Measurements from ENCODE around the gene PHC2. TPM values are rescaled to one million over a fixed set of nuclear protein-coding genes. Genes with fewer than 3 reads are reported as not detected.

The PHC2 gene
- total and polyA plus RNA-seq, 9 of the 15 experiments (the other 6 are each of a cell fraction or from before 2014, with no cell fraction given), result 3.1 to 67.6 (median 34.6) TPM

DNA sequence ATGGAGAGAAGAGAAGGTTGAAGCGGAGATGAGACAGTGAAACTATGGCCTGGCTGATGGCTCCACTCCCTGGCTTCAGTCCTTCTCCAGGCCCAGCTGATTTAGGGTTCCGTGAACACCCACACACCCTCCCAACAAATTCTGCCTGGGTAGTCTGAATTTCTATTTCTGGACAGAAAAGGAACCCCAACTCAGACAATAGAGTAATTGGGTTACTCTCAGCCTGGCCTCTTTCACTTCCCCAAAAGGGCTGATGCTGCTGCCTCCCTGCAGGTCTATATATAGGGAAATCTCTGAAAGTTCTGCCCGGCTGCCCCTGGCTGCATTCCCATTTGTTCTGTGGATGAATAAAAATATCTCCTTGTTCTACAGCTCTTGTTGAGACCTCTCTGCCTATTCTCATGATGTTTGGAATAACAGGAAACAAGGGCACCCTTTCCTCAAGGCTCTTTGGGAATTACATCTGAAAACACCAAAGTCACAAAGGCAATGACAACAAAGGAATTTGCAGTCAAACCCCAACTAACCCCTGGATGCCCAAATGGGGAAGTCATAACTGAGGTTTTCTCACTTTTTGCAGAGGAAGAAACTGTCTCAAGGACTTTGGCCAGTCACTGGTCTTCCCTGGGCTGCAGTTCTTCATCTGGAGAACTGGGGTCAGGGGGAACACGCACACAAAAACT, 30.2 kb upstream of the PHC2 start:
- Histone ChIP-seq H3K9me3 (replicated peaks; ENCODE audit: control insufficient read depth, insufficient read depth, low read depth, low read length) (no peaks in the 10 kb centered on the region), H3K9ac (ENCODE audit: insufficient read depth in 1 of 2, low read depth in 2 of 2, low read length in 2 of 2) (no peak overlapping the region), H3K36me3 (ENCODE audit: control insufficient read depth, insufficient read depth, low read length) (no peaks in the 10 kb centered on the region), H3K79me2 (ENCODE audit: control insufficient read depth, insufficient read depth, low read length) (no peaks in the 10 kb centered on the region), H3K27ac (ENCODE audit: extremely low read depth, low read depth, low read length) (no peak overlapping the region), H3K4me2 (ENCODE audit: insufficient read depth, low read length) (no peak overlapping the region), H3K4me1 (replicated peaks in 1 of 2; ENCODE audit: control insufficient read depth in 2 of 2, insufficient read depth in 2 of 2, low read length in 2 of 2) (peaks cover 0 to 3% of the 10 kb centered on the region in 2 experiments; a peak in 1 of 5 replicates), H3K9me1 (ENCODE audit: control insufficient read depth, insufficient read depth, low read length) (no peaks in the 10 kb centered on the region), H3K4me3 (no peak overlapping the region), H2AFZ (ENCODE audit: low read depth, low read length) (no peak overlapping the region), H3K27me3 (ENCODE audit: control insufficient read depth in 2 of 2, insufficient read depth in 2 of 2, low read length in 2 of 2) (peaks cover 10 to 28% of the 10 kb centered on the region in 2 experiments; a peak in 4 of 5 replicates), H4K20me1 (replicated peaks; ENCODE audit: control insufficient read depth, insufficient read depth, low read length) (no peaks in the 10 kb centered on the region; the same call in 1 of the 2 replicates)
- no peak for DNase-seq (ENCODE audit: extremely low read depth in 1 of 4, low spot score in 3 of 4)
- in situ Hi-C loops (cut with MboI) (no loop called here), intact Hi-C loops (cut with micrococcal nuclease) (no loop called here)
- no peak for FAIRE-seq
- WGBS (ENCODE audit: insufficient coverage, low coverage, missing lambda C conversion rate), result 0% methylated on average over 4 of the region's 4 CpGs
- BruUV-seq (replicated peaks), result no TSS peak
- no peak for ATAC-seq
- CTCF ChIA-PET (ENCODE audit: low intra/inter-chr PET ratio), result no interaction called here
- POLR2A ChIA-PET, result interaction anchor here (1.3 kb wide), 1 partner anchor 11 kb away, joined by 3 read pairs; no protein-coding TSS in a partner anchor
- TF ChIP-seq BRCA1 (IDR thresholded peaks at IDR 0.05) (no peak), BRCA1 (CRISPR knock-in tag; IDR thresholded peaks at IDR 0.05) (no peak), ZNF740 (CRISPR knock-in tag; IDR thresholded peaks at IDR 0.05) (no peak), ZNF740 (tag; IDR thresholded peaks at IDR 0.05) (no peak), THRAP3 (IDR thresholded peaks at IDR 0.05; ENCODE audit: borderline replicate concordance) (no peak), PREB (CRISPR knock-in tag; IDR thresholded peaks at IDR 0.05) (no peak), SPI1 (IDR thresholded peaks at IDR 0.05; ENCODE audit: borderline replicate concordance, low read depth, low read length) (peak; percentile 59; the same call in 1 of the 2 replicates), GTF2A2 (tag; IDR thresholded peaks at IDR 0.05) (no peak)
- TF ChIP-seq, protein P1, sequence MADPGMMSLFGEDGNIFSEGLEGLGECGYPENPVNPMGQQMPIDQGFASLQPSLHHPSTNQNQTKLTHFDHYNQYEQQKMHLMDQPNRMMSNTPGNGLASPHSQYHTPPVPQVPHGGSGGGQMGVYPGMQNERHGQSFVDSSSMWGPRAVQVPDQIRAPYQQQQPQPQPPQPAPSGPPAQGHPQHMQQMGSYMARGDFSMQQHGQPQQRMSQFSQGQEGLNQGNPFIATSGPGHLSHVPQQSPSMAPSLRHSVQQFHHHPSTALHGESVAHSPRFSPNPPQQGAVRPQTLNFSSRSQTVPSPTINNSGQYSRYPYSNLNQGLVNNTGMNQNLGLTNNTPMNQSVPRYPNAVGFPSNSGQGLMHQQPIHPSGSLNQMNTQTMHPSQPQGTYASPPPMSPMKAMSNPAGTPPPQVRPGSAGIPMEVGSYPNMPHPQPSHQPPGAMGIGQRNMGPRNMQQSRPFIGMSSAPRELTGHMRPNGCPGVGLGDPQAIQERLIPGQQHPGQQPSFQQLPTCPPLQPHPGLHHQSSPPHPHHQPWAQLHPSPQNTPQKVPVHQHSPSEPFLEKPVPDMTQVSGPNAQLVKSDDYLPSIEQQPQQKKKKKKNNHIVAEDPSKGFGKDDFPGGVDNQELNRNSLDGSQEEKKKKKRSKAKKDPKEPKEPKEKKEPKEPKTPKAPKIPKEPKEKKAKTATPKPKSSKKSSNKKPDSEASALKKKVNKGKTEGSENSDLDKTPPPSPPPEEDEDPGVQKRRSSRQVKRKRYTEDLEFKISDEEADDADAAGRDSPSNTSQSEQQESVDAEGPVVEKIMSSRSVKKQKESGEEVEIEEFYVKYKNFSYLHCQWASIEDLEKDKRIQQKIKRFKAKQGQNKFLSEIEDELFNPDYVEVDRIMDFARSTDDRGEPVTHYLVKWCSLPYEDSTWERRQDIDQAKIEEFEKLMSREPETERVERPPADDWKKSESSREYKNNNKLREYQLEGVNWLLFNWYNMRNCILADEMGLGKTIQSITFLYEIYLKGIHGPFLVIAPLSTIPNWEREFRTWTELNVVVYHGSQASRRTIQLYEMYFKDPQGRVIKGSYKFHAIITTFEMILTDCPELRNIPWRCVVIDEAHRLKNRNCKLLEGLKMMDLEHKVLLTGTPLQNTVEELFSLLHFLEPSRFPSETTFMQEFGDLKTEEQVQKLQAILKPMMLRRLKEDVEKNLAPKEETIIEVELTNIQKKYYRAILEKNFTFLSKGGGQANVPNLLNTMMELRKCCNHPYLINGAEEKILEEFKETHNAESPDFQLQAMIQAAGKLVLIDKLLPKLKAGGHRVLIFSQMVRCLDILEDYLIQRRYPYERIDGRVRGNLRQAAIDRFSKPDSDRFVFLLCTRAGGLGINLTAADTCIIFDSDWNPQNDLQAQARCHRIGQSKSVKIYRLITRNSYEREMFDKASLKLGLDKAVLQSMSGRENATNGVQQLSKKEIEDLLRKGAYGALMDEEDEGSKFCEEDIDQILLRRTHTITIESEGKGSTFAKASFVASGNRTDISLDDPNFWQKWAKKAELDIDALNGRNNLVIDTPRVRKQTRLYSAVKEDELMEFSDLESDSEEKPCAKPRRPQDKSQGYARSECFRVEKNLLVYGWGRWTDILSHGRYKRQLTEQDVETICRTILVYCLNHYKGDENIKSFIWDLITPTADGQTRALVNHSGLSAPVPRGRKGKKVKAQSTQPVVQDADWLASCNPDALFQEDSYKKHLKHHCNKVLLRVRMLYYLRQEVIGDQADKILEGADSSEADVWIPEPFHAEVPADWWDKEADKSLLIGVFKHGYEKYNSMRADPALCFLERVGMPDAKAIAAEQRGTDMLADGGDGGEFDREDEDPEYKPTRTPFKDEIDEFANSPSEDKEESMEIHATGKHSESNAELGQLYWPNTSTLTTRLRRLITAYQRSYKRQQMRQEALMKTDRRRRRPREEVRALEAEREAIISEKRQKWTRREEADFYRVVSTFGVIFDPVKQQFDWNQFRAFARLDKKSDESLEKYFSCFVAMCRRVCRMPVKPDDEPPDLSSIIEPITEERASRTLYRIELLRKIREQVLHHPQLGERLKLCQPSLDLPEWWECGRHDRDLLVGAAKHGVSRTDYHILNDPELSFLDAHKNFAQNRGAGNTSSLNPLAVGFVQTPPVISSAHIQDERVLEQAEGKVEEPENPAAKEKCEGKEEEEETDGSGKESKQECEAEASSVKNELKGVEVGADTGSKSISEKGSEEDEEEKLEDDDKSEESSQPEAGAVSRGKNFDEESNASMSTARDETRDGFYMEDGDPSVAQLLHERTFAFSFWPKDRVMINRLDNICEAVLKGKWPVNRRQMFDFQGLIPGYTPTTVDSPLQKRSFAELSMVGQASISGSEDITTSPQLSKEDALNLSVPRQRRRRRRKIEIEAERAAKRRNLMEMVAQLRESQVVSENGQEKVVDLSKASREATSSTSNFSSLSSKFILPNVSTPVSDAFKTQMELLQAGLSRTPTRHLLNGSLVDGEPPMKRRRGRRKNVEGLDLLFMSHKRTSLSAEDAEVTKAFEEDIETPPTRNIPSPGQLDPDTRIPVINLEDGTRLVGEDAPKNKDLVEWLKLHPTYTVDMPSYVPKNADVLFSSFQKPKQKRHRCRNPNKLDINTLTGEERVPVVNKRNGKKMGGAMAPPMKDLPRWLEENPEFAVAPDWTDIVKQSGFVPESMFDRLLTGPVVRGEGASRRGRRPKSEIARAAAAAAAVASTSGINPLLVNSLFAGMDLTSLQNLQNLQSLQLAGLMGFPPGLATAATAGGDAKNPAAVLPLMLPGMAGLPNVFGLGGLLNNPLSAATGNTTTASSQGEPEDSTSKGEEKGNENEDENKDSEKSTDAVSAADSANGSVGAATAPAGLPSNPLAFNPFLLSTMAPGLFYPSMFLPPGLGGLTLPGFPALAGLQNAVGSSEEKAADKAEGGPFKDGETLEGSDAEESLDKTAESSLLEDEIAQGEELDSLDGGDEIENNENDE (IDR thresholded peaks at IDR 0.05; ENCODE audit: low read depth, low read length), result no peak

All from K562 (cell line).